ENCODE results near the gene KIAA1755. TPM values are rescaled to one million over a fixed set of nuclear protein-coding genes. Genes with fewer than 3 reads are reported as not detected.

KIAA1755 gene
- total and polyA plus RNA-seq, 9 of the 15 experiments (the other 6 are each of a cell fraction or from before 2014, with no cell fraction given): not detected

DNA sequence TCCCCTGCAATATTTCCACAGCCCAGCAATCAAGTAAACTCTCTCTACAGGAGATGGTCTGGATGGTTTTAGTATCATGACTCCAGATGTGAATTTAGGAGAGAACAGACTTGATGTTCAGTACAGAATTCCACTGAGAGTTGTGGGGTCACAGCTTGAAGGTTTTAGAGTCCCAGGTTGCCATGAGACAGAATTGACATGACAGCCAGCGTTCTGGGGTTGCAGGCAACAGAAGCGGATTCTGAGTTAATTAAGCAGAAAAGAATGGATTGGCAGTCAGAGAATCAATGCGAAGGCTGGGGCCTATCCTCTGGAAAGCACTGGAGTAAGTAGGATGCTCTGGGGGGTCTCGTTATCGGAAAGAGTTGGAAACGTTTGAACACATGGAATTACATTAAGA is 2.4 kb upstream of the KIAA1755 start:
- Histone ChIP-seq H3K9me1 (ENCODE audit: control insufficient read depth, insufficient read depth, low read length) (no peaks in the 10 kb centered on the region), H3K4me1 (replicated peaks in 1 of 2; ENCODE audit: control insufficient read depth in 2 of 2, insufficient read depth in 2 of 2, low read length in 2 of 2) (peaks cover 0 to 4% of the 10 kb centered on the region in 2 experiments; a peak in 1 of 5 replicates), H3K27me3 (ENCODE audit: control insufficient read depth in 2 of 2, insufficient read depth in 2 of 2, low read length in 2 of 2) (peaks cover 29 to 39% of the 10 kb centered on the region in 2 experiments), H3K79me2 (ENCODE audit: control insufficient read depth, insufficient read depth, low read length) (no peaks in the 10 kb centered on the region), H3K9ac (ENCODE audit: insufficient read depth in 1 of 2, low read depth in 2 of 2, low read length in 2 of 2) (no peak overlapping the region), H3K9me3 (replicated peaks; ENCODE audit: control insufficient read depth, insufficient read depth, low read depth, low read length) (no peaks in the 10 kb centered on the region), H3K4me3 (no peak overlapping the region), H3K27ac (ENCODE audit: extremely low read depth, low read depth, low read length) (no peak overlapping the region), H3K36me3 (ENCODE audit: control insufficient read depth, insufficient read depth, low read length) (no peaks in the 10 kb centered on the region), H4K20me1 (replicated peaks; ENCODE audit: control insufficient read depth, insufficient read depth, low read length) (no peaks in the 10 kb centered on the region), H2AFZ (ENCODE audit: low read depth, low read length) (no peak overlapping the region), H3K4me2 (ENCODE audit: insufficient read depth, low read length) (no peak overlapping the region)
- ChIA-PET CTCF (ENCODE audit: low intra/inter-chr PET ratio) (no interaction called here), POLR2A (interaction anchor here (0.6 to 0.8 kb wide), 2 partner anchors 24 to 43 kb away, joined by 3 to 6 read pairs; no protein-coding TSS in a partner anchor)
- FAIRE-seq (no peak), DNase-seq (ENCODE audit: extremely low read depth in 1 of 4, low spot score in 3 of 4) (no peak), ATAC-seq (no peak)
- WGBS (ENCODE audit: insufficient coverage, low coverage, missing lambda C conversion rate): 0% methylated on average over 6 of the region's 6 CpGs
- in situ Hi-C loops (cut with MboI): no loop called here
- intact Hi-C loops (cut with micrococcal nuclease): no loop called here
- BruUV-seq (replicated peaks): no TSS peak
- TF ChIP-seq HLTF (IDR thresholded peaks at IDR 0.05) (no peak), FOSL1 (tag; conservative IDR thresholded peaks at IDR 0.05) (no peak), PCBP1 (IDR thresholded peaks at IDR 0.05; ENCODE audit: low read depth, low read length, poor library complexity, severe bottlenecking) (no peak), PHB (CRISPR knock-in tag; IDR thresholded peaks at IDR 0.05) (no peak), MTF1 (CRISPR knock-in tag; IDR thresholded peaks at IDR 0.05; ENCODE audit: borderline replicate concordance) (no peak), TRIM28 (IDR thresholded peaks at IDR 0.05) (no peak), BDP1 (IDR thresholded peaks at IDR 0.05; ENCODE audit: insufficient read depth, insufficient read length) (no peak), ASH1L (IDR thresholded peaks at IDR 0.05; ENCODE audit: borderline replicate concordance, low read depth, partially characterized antibody) (no peak), CHCHD3 (CRISPR knock-in tag; IDR thresholded peaks at IDR 0.05) (no peak)
- TF ChIP-seq, protein P1, sequence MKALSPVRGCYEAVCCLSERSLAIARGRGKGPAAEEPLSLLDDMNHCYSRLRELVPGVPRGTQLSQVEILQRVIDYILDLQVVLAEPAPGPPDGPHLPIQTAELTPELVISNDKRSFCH (CRISPR knock-in tag; IDR thresholded peaks at IDR 0.05): no peak
- TF ChIP-seq, protein P1 (tag; IDR thresholded peaks at IDR 0.05): no peak
- TF ChIP-seq, protein P2, sequence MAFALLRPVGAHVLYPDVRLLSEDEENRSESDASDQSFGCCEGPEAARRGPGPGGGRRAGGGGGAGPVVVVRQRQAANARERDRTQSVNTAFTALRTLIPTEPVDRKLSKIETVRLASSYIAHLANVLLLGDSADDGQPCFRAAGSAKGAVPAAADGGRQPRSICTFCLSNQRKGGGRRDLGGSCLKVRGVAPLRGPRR (CRISPR knock-in tag; IDR thresholded peaks at IDR 0.05): no peak
- TF ChIP-seq, protein P3, sequence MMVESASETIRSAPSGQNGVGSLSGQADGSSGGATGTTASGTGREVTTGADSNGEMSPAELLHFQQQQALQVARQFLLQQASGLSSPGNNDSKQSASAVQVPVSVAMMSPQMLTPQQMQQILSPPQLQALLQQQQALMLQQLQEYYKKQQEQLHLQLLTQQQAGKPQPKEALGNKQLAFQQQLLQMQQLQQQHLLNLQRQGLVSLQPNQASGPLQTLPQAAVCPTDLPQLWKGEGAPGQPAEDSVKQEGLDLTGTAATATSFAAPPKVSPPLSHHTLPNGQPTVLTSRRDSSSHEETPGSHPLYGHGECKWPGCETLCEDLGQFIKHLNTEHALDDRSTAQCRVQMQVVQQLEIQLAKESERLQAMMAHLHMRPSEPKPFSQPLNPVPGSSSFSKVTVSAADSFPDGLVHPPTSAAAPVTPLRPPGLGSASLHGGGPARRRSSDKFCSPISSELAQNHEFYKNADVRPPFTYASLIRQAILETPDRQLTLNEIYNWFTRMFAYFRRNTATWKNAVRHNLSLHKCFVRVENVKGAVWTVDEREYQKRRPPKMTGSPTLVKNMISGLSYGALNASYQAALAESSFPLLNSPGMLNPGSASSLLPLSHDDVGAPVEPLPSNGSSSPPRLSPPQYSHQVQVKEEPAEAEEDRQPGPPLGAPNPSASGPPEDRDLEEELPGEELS (CRISPR knock-in tag; IDR thresholded peaks at IDR 0.05; ENCODE audit: borderline replicate concordance): no peak

Data from K562 (cell line).